Activated T-cell treated with anti-CD3 and anti-CD28 coated beads, Interleukin-2, amount 50 U/mL, for 48 hours (primary cell): Measurements from ENCODE around the gene OR52E4.

Experiments used
- DNase-seq, 2 experiments: peaks; one replicate each; pipeline ENCODE4 v3.0.0-alpha.2; 2020

The OR52E4 gene

GRCh38 chr11:5929571-5930368 lies 49.3 kb downstream of the OR52E4 start:
- DNase-seq, result no peak

GRCh38 chr11:5930614-5931013 lies 50.2 kb downstream of the OR52E4 start:
- DNase-seq, result no peak

GRCh38 chr11:5931061-5931460 lies 50.6 kb downstream of the OR52E4 start:
- no peak for DNase-seq

- no peak for DNase-seq
Observed at GRCh38 chr11:5932671-5933070, 52.2 kb downstream of the OR52E4 start.

- no peak for DNase-seq
Observed at GRCh38 chr11:5933116-5933515, 52.7 kb downstream of the OR52E4 start.
